ENCODE results near the gene LURAP1L.

DNA sequence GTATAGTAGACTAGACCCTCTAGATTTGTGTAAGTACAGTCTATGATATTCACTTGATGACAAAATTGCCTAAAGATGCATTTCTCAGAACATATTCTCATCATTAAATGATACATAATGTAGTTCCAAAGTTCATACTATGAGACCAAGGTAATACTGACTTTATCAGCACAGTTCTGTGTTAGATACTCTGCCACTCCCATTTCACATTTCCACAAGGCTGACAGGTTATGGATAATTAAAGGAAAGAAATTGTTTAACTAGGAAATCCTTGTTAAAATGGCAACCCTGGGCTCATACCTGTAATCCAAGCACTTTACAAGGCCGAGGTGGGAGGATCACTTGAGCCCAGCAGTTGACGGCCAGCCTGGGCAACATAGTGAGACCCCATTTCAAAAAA, 48.0 kb upstream of the LURAP1L start:
- TF ChIP-seq, protein P1, sequence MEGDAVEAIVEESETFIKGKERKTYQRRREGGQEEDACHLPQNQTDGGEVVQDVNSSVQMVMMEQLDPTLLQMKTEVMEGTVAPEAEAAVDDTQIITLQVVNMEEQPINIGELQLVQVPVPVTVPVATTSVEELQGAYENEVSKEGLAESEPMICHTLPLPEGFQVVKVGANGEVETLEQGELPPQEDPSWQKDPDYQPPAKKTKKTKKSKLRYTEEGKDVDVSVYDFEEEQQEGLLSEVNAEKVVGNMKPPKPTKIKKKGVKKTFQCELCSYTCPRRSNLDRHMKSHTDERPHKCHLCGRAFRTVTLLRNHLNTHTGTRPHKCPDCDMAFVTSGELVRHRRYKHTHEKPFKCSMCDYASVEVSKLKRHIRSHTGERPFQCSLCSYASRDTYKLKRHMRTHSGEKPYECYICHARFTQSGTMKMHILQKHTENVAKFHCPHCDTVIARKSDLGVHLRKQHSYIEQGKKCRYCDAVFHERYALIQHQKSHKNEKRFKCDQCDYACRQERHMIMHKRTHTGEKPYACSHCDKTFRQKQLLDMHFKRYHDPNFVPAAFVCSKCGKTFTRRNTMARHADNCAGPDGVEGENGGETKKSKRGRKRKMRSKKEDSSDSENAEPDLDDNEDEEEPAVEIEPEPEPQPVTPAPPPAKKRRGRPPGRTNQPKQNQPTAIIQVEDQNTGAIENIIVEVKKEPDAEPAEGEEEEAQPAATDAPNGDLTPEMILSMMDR (conservative IDR thresholded peaks at IDR 0.05; ENCODE audit: low read length) = no peak
- TF ChIP-seq EZH2phosphoT487 (IDR thresholded peaks at IDR 0.05; ENCODE audit: borderline replicate concordance) = no peak

Data from Loucy (cell line).